Measurements from ENCODE around the gene DLK1.

GRCh38 chr14:100719976-100720520 is 6.6 kb upstream of the DLK1 start:
- TF ChIP-seq EZH2phosphoT487 (IDR thresholded peaks at IDR 0.05; ENCODE audit: low read length) (no peak), CTCF (IDR thresholded peaks at IDR 0.05; ENCODE audit: low read length) (no peak)
